ENCODE results near the gene HBS1L. TPM values are rescaled to one million over a fixed set of nuclear protein-coding genes. Genes with fewer than 3 reads are reported as not detected.

The HBS1L gene
- total RNA-seq, 4 donors from 2014 or later = 31.2 to 54.2 (median 46.0) TPM

DNA sequence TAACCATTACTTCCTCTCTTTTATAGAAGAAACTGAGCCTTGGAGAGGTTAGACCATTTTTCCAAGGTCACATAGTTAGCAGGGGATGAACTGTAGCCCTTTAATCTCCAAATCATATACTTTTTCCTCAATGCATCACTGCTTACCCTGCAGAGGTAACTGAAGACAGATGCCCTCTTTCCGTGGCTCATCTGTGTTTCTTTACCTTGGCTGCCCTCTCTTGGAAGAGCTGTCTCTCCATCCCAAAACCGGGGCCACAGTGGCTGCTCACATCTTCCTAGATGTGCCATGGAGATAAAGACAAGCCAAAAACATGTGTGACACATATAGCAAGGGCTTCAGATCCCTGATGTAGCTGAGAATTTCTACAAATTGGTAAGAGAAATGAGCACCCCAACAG lies 104.1 kb downstream of the HBS1L start:
- no peak overlapping the region for H3K4me3 ChIP-seq
- WGBS, 2 donors = 41 to 59% methylated on average over 2 of the region's 2 CpGs
- no peaks in the 10 kb centered on the region for H3K9me3 ChIP-seq
- no peak overlapping the region for H3K27ac ChIP-seq
- H3K36me3 ChIP-seq = no peaks in the 10 kb centered on the region
- H3K4me1 ChIP-seq = no peaks in the 10 kb centered on the region
- no peak for DNase-seq (ENCODE audit: low spot score in 2 of 2)
- TF ChIP-seq, protein P1, sequence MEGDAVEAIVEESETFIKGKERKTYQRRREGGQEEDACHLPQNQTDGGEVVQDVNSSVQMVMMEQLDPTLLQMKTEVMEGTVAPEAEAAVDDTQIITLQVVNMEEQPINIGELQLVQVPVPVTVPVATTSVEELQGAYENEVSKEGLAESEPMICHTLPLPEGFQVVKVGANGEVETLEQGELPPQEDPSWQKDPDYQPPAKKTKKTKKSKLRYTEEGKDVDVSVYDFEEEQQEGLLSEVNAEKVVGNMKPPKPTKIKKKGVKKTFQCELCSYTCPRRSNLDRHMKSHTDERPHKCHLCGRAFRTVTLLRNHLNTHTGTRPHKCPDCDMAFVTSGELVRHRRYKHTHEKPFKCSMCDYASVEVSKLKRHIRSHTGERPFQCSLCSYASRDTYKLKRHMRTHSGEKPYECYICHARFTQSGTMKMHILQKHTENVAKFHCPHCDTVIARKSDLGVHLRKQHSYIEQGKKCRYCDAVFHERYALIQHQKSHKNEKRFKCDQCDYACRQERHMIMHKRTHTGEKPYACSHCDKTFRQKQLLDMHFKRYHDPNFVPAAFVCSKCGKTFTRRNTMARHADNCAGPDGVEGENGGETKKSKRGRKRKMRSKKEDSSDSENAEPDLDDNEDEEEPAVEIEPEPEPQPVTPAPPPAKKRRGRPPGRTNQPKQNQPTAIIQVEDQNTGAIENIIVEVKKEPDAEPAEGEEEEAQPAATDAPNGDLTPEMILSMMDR (IDR thresholded peaks at IDR 0.05) = no peak
- TF ChIP-seq EP300 (IDR thresholded peaks at IDR 0.05) (no peak), POLR2A (IDR thresholded peaks at IDR 0.05) (no peak)
- no peaks in the 10 kb centered on the region for H3K27me3 ChIP-seq

GRCh38 chr6:134949927-134950326 lies 104.7 kb downstream of the HBS1L start, which contains the start of gene ALDH8A1:
Gene ALDH8A1, minus strand, starts transcription at chr6:134950101. Its CDS starts 48 bp downstream, at chr6:134950053.
- WGBS, 2 donors = 70 to 76% methylated on average over 4 of the region's 4 CpGs
- no peak for DNase-seq (ENCODE audit: low spot score in 2 of 2)
- no peaks in the 10 kb centered on the region for H3K4me1 ChIP-seq
- no peak within 1 kb of the TSS for H3K27ac ChIP-seq
- H3K4me3 ChIP-seq = no peak within 1 kb of the TSS
- no peaks in the 10 kb centered on the region for H3K27me3 ChIP-seq
- TF ChIP-seq, protein P1 (IDR thresholded peaks at IDR 0.05) = no peak
- no peak for TF ChIP-seq POLR2A (IDR thresholded peaks at IDR 0.05)
- TF ChIP-seq EP300 (IDR thresholded peaks at IDR 0.05) = no peak
- H3K36me3 ChIP-seq = no peaks in the 10 kb centered on the region
- H3K9me3 ChIP-seq = no peaks in the 10 kb centered on the region

GRCh38 chr6:134948691-134949090 lies 105.9 kb downstream of the HBS1L start:
- Histone ChIP-seq H3K4me1 (no peaks in the 10 kb centered on the region), H3K27ac (no peak overlapping the region), H3K4me3 (no peak overlapping the region), H3K27me3 (no peaks in the 10 kb centered on the region), H3K36me3 (no peaks in the 10 kb centered on the region), H3K9me3 (no peaks in the 10 kb centered on the region)
- no peak for DNase-seq (ENCODE audit: low spot score in 2 of 2)
- no peak for TF ChIP-seq EP300 (IDR thresholded peaks at IDR 0.05)
- TF ChIP-seq POLR2A (IDR thresholded peaks at IDR 0.05) = no peak
- WGBS, 2 donors = 89 to 94% methylated on average over 1 of the region's 1 CpG

- Histone ChIP-seq H3K36me3 (no peaks in the 10 kb centered on the region), H3K4me3 (no peak overlapping the region), H3K27me3 (no peaks in the 10 kb centered on the region), H3K9me3 (no peaks in the 10 kb centered on the region), H3K4me1 (no peaks in the 10 kb centered on the region), H3K27ac (no peak overlapping the region)
- no peak for DNase-seq (ENCODE audit: low spot score in 2 of 2)
- TF ChIP-seq, protein P1 (IDR thresholded peaks at IDR 0.05) = no peak
- TF ChIP-seq EP300 (IDR thresholded peaks at IDR 0.05) (no peak), POLR2A (IDR thresholded peaks at IDR 0.05) (no peak)
Observed at GRCh38 chr6:134948142-134948541, 106.5 kb downstream of the HBS1L start.

DNA sequence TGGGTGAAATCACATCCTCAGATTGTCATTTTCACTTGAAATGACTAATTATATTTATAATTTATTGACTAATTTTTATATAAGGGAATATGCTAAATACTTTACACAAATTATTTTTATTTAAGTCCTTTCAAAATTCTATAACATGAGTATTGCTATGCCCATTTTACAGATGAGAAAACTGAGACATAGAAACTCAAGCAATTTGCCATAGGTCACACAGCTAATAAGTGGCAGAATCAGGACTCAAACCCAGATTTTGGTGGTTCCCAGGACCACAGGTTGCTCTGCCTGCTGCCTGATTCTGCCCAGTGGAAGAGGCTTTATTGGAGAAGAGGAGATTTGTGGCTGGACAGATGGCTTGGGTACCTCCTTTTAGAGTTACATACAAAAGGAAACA lies 109.6 kb downstream of the HBS1L start:
- Histone ChIP-seq H3K36me3 (no peaks in the 10 kb centered on the region), H3K27ac (no peak overlapping the region), H3K27me3 (no peaks in the 10 kb centered on the region), H3K4me1 (no peaks in the 10 kb centered on the region), H3K9me3 (no peaks in the 10 kb centered on the region), H3K4me3 (no peak overlapping the region)
- TF ChIP-seq, protein P1 (IDR thresholded peaks at IDR 0.05) = no peak
- no peak for TF ChIP-seq EP300 (IDR thresholded peaks at IDR 0.05)
- no peak for TF ChIP-seq POLR2A (IDR thresholded peaks at IDR 0.05)
- no peak for DNase-seq (ENCODE audit: low spot score in 2 of 2)

GRCh38 chr6:134943522-134944111 lies 111.0 kb downstream of the HBS1L start:
- TF ChIP-seq EP300 (IDR thresholded peaks at IDR 0.05) (no peak), POLR2A (IDR thresholded peaks at IDR 0.05) (no peak)
- TF ChIP-seq, protein P1 (IDR thresholded peaks at IDR 0.05) = no peak
- H3K36me3 ChIP-seq = no peaks in the 10 kb centered on the region
- no peak overlapping the region for H3K27ac ChIP-seq
- H3K9me3 ChIP-seq = no peaks in the 10 kb centered on the region
- H3K4me3 ChIP-seq = no peak overlapping the region
- H3K4me1 ChIP-seq = no peaks in the 10 kb centered on the region
- DNase-seq (ENCODE audit: low spot score in 2 of 2) = no peak
- WGBS, 2 donors = 96% methylated on average over 9 of the region's 9 CpGs
- no peaks in the 10 kb centered on the region for H3K27me3 ChIP-seq

All from tibial nerve (tissue), 4 donors.